Measurements from ENCODE around the gene ARHGAP10. TPM values are rescaled to one million over a fixed set of nuclear protein-coding genes. Genes with fewer than 3 reads are reported as not detected.

ARHGAP10 gene
- total RNA-seq, 3 donors from 2014 or later (not counting 1 experiment from before 2014, with no cell fraction given): 13.9 to 28.7 (median 23.2) TPM

- H3K27ac ChIP-seq (ENCODE audit: low read length): no peak overlapping the region
- Mint-ChIP-seq H3K27me3 (ENCODE audit: low read depth in 2 of 2) (peaks cover 0 to 7% of the 10 kb centered on the region in 2 donors), H3K27ac (no peak overlapping the region), H3K36me3 (peaks cover 15% of the 10 kb centered on the region), H3K4me1 (no peaks in the 10 kb centered on the region), H3K4me3 (no peak overlapping the region), H3K9me3 (peaks cover 10 to 15% of the 10 kb centered on the region in 2 donors)
- H3K9me3 ChIP-seq (ENCODE audit: control insufficient read depth, insufficient read depth, low read length): peaks cover 14% of the 10 kb centered on the region
- WGBS (ENCODE audit: insufficient coverage): 90% methylated on average over 3 of the region's 3 CpGs
- intact Hi-C loops (cut with micrococcal nuclease): no loop called here
- DNase-seq (no peak), ATAC-seq (no peak)
- no peaks in the 10 kb centered on the region for H3K27me3 ChIP-seq (ENCODE audit: control insufficient read depth, insufficient read depth, low read length)
- H3K4me1 ChIP-seq (ENCODE audit: control insufficient read depth, insufficient read depth, low read length): no peaks in the 10 kb centered on the region
- TF ChIP-seq CTCF (IDR thresholded peaks at IDR 0.05): no peak
- no peak overlapping the region for H3K4me3 ChIP-seq (ENCODE audit: low read length)
- no peaks in the 10 kb centered on the region for H3K36me3 ChIP-seq (ENCODE audit: control insufficient read depth, insufficient read depth, low read length)
Measured at GRCh38 chr4:148120216-148120615, 388.3 kb downstream of the ARHGAP10 start.

Other genes with a start within 250 kb of the ARHGAP10 start
- gene TMEM184C, start 114.7 kb upstream of the ARHGAP10 start, total RNA-seq: 10 to 100 TPM; 14.4 to 15.5 (median 15.1) TPM
- gene PRMT9, start 47.9 kb upstream of the ARHGAP10 start, total RNA-seq: 10 to 100 TPM; 13.4 to 16.6 (median 13.7) TPM